GM12878 (cell line): ENCODE data around the gene NEAT1. TPM values are rescaled to one million over a fixed set of nuclear protein-coding genes. Genes with fewer than 3 reads are reported as not detected.

Experiments
- EP300 ChIP-seq, 2 experiments: fragments of 150-350 bp in 1 of 2; IDR thresholded peaks; 2 replicates each; pipeline ENCODE4 v1.6.1; 2011 to 2012; ENCODE audit warnings: low read depth in 2 of 2, low read length in 2 of 2, borderline replicate concordance in 1 of 2, improper control_type of control experiment in 1 of 2, inconsistent platforms in 1 of 2; ENCODE audit not compliant: control insufficient read depth in 1 of 2
- POLR2AphosphoS5 ChIP-seq: IDR thresholded peaks from 2 replicates; pipeline ENCODE4 v1.6.1; 2011; ENCODE audit warnings: mild to moderate bottlenecking, low read length, inconsistent platforms
- SUZ12 ChIP-seq: fragments of 200-600 bp; sonication (generic); IDR thresholded peaks from one replicate; pipeline ENCODE4 v1.6.1; 2018; ENCODE audit warnings: antibody characterized with exemption, mild to moderate bottlenecking; ENCODE audit not compliant: unreplicated experiment
- YY1 ChIP-seq: IDR thresholded peaks from 2 replicates; pipeline ENCODE4 v1.6.1; 2011; ENCODE audit warnings: low read depth, mild to moderate bottlenecking, low read length
- ZNF384 ChIP-seq: IDR thresholded peaks from 2 replicates; pipeline ENCODE4 v1.6.1; 2012; ENCODE audit warnings: low read depth, mild to moderate bottlenecking, low read length, improper control_type of control experiment, borderline replicate concordance
- polyA plus RNA-seq, 11 experiments: library from polyadenylated mRNA; depleted of rRNA in 4 of 11; unstranded in 6 of 11; stranded (reverse) in 5 of 11; fragments of >200 nt; fragmentation: Nextera tagmentation in 4 of 11; fragmentation: Illumina TruSeq in 1 of 11; extraction: Ambion mirVana in 4 of 11; extraction: Trizol in 1 of 11; gene quantifications; 1 replicate in 1 of 11; 2 replicates in 10 of 11; pipeline versions ENCODE4 v1.2.1 to v1.2.3, GENCODE V29; 2011 to 2016; ENCODE audit warnings: inconsistent platforms in 2 of 11, missing spikeins in 2 of 11, low read depth in 1 of 11
- total RNA-seq, 4 experiments: library from RNA; depleted of rRNA in 3 of 4; stranded (reverse); fragments of >200 nt in 3 of 4; fragmentation: Illumina TruSeq in 1 of 4; extraction: Trizol in 1 of 4; gene quantifications; 2 replicates each; pipeline versions ENCODE4 v1.2.1 to v1.2.3, GENCODE V29; 2013 to 2021
- TF ChIP-seq, protein P1 (sequence below): fragments of 450-650 bp; IDR thresholded peaks from 2 replicates; pipeline ENCODE4 v1.6.1; 2018; ENCODE audit warnings: mild to moderate bottlenecking, low read depth, moderate library complexity; ENCODE audit not compliant: partially characterized antibody
- TF ChIP-seq, protein P2 (sequence below): IDR thresholded peaks from 2 replicates; pipeline ENCODE4 v1.6.1; 2011; ENCODE audit warnings: mild to moderate bottlenecking, low read depth, low read length, moderate library complexity; ENCODE audit not compliant: insufficient replicate concordance

The NEAT1 gene
- total and polyA plus RNA-seq, 10 of the 15 experiments (the other 5 are each of a cell fraction or from before 2014, with no cell fraction given): 13.6 to 328 (median 69.4) TPM

DNA sequence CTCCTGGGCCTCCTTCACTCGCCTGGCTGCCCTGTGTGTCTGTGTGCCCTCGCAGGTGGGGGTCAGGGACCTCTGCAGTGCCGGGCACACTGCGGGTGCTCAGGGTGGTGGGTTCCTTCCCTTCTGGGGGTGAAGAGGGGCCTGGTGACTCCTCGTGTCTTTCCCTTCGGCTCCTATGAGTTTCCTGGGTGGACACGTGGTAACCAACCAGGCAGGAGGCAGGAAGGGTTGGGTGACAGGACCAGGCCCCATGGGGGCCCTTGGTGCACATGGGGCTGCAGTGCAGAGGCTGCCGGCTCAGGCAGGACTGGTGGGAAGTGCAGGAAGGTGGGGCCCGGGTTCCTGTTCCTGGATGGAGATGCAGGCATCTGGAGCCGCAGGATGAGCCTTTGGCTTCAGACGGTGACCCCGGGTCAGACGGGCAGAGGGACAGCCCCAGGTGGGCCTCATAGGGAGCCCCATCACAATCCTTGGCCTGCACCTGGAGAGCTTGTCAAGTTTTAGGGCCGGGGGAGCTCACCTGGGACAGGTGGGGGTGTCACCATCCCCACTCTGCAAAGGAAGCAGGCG lies 26.6 kb upstream of the NEAT1 start (continued):
- TF ChIP-seq, protein P1, sequence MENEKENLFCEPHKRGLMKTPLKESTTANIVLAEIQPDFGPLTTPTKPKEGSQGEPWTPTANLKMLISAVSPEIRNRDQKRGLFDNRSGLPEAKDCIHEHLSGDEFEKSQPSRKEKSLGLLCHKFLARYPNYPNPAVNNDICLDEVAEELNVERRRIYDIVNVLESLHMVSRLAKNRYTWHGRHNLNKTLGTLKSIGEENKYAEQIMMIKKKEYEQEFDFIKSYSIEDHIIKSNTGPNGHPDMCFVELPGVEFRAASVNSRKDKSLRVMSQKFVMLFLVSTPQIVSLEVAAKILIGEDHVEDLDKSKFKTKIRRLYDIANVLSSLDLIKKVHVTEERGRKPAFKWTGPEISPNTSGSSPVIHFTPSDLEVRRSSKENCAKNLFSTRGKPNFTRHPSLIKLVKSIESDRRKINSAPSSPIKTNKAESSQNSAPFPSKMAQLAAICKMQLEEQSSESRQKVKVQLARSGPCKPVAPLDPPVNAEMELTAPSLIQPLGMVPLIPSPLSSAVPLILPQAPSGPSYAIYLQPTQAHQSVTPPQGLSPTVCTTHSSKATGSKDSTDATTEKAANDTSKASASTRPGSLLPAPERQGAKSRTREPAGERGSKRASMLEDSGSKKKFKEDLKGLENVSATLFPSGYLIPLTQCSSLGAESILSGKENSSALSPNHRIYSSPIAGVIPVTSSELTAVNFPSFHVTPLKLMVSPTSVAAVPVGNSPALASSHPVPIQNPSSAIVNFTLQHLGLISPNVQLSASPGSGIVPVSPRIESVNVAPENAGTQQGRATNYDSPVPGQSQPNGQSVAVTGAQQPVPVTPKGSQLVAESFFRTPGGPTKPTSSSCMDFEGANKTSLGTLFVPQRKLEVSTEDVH: no peak
- TF ChIP-seq YY1 (no peak), ZNF384 (no peak), POLR2AphosphoS5 (no peak), SUZ12 (no peak), EP300 (IDR thresholded peaks at IDR 0.05; ENCODE audit: borderline replicate concordance in 1 of 2, control insufficient read depth in 1 of 2, low read depth in 2 of 2, low read length in 2 of 2) (no peak)
- TF ChIP-seq, protein P2, sequence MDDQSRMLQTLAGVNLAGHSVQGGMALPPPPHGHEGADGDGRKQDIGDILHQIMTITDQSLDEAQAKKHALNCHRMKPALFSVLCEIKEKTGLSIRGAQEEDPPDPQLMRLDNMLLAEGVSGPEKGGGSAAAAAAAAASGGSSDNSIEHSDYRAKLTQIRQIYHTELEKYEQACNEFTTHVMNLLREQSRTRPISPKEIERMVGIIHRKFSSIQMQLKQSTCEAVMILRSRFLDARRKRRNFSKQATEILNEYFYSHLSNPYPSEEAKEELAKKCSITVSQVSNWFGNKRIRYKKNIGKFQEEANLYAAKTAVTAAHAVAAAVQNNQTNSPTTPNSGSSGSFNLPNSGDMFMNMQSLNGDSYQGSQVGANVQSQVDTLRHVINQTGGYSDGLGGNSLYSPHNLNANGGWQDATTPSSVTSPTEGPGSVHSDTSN: no peak
